ENCODE measurements around the gene ACTN1.

The ACTN1 gene

GRCh38 chr14:68891851-68892660 lies 87.0 kb downstream of the ACTN1 start:
- no peak for DNase-seq (ENCODE audit: low read depth in 1 of 2, low spot score in 1 of 2)

- no peak for DNase-seq (ENCODE audit: low read depth in 1 of 2, low spot score in 1 of 2)
These were observed 88.8 kb downstream of the ACTN1 start for GRCh38 chr14:68890173-68890931.

GRCh38 chr14:68888883-68889282 lies 90.2 kb downstream of the ACTN1 start:
- no peak for DNase-seq (ENCODE audit: low read depth in 1 of 2, low spot score in 1 of 2)

GRCh38 chr14:68888025-68888850 lies 90.9 kb downstream of the ACTN1 start:
- DNase-seq (ENCODE audit: low read depth in 1 of 2, low spot score in 1 of 2): no peak

- no peak for DNase-seq (ENCODE audit: low read depth in 1 of 2, low spot score in 1 of 2)
These were observed 93.0 kb downstream of the ACTN1 start for GRCh38 chr14:68886109-68886434.

GRCh38 chr14:68885226-68886108 lies 93.6 kb downstream of the ACTN1 start:
- no peak for DNase-seq (ENCODE audit: low read depth in 1 of 2, low spot score in 1 of 2)

GRCh38 chr14:68884031-68885030 lies 94.8 kb downstream of the ACTN1 start:
- DNase-seq (ENCODE audit: low read depth in 1 of 2, low spot score in 1 of 2): no peak

- DNase-seq (ENCODE audit: low read depth in 1 of 2, low spot score in 1 of 2): no peak
These were observed 96.9 kb downstream of the ACTN1 start for GRCh38 chr14:68882235-68882634.

GRCh38 chr14:68881396-68881795 lies 97.7 kb downstream of the ACTN1 start:
- no peak for DNase-seq (ENCODE audit: low read depth in 1 of 2, low spot score in 1 of 2)

GRCh38 chr14:68880581-68881105 lies 98.5 kb downstream of the ACTN1 start:
- no peak for DNase-seq (ENCODE audit: low read depth in 1 of 2, low spot score in 1 of 2)

- DNase-seq (ENCODE audit: low read depth in 1 of 2, low spot score in 1 of 2): no peak
These were observed 99.1 kb downstream of the ACTN1 start for GRCh38 chr14:68879841-68880575.

GRCh38 chr14:68879321-68879781 lies 99.8 kb downstream of the ACTN1 start:
- no peak for DNase-seq (ENCODE audit: low read depth in 1 of 2, low spot score in 1 of 2)

- no peak for DNase-seq (ENCODE audit: low read depth in 1 of 2, low spot score in 1 of 2)
These were observed 100.2 kb downstream of the ACTN1 start for GRCh38 chr14:68878908-68879307.

GRCh38 chr14:68877993-68878575 lies 101.0 kb downstream of the ACTN1 start:
- DNase-seq (ENCODE audit: low read depth in 1 of 2, low spot score in 1 of 2): no peak

- no peak for DNase-seq (ENCODE audit: low read depth in 1 of 2, low spot score in 1 of 2)
These were observed 102.1 kb downstream of the ACTN1 start for GRCh38 chr14:68876976-68877375.

- no peak for DNase-seq (ENCODE audit: low read depth in 1 of 2, low spot score in 1 of 2)
These were observed 104.4 kb downstream of the ACTN1 start for GRCh38 chr14:68874746-68875155.

- no peak for DNase-seq (ENCODE audit: low read depth in 1 of 2, low spot score in 1 of 2)
These were observed 105.7 kb downstream of the ACTN1 start for GRCh38 chr14:68873376-68873775.

- DNase-seq (ENCODE audit: low read depth in 1 of 2, low spot score in 1 of 2): no peak
These were observed 107.7 kb downstream of the ACTN1 start for GRCh38 chr14:68871392-68871791.

Data from activated CD4-positive, alpha-beta T cell treated with anti-CD3 and anti-CD28 coated beads, Interleukin-2, amount 50 U/mL, for 24 hours (primary cell).